ENCODE results near the gene SNX3. TPM values are rescaled to one million over a fixed set of nuclear protein-coding genes. Genes with fewer than 3 reads are reported as not detected.

The SNX3 gene
- total RNA-seq, 1 experiment from 2014 or later = 80.7 TPM

- H3T11ph ChIP-seq (ENCODE audit: low read length) = no peak overlapping the region
- H3K18ac ChIP-seq (ENCODE audit: insufficient read length, low read depth, low read length) = no peak overlapping the region
- H4K8ac ChIP-seq (replicated peaks; ENCODE audit: insufficient read length, low read depth, low read length) = no peak overlapping the region
- peaks cover 12% of the 10 kb centered on the region for H3K23me2 ChIP-seq (ENCODE audit: insufficient read length, low read depth, low read length, poor library complexity, severe bottlenecking)
- no peak overlapping the region for H3K14ac ChIP-seq (ENCODE audit: insufficient read depth, low read length)
- Mint-ChIP-seq H3K27me3 (ENCODE audit: low read depth) (peaks cover 100% of the 10 kb centered on the region), H3K27ac (no peak overlapping the region), H3K4me1 (peaks cover 37 to 63% of the 10 kb centered on the region in 2 experiments), H3K4me3 (peak overlapping the region in 1 of 2 experiments; percentile 65; a peak in 3 of 5 replicates), H3K36me3 (ENCODE audit: insufficient read depth in 1 of 3, low read depth in 3 of 3) (no peaks in the 10 kb centered on the region), H3K9me3 (peaks cover 2 to 20% of the 10 kb centered on the region in 2 experiments; a peak in 2 of 5 replicates)
- H3K4me1 ChIP-seq (ENCODE audit: insufficient read depth, low read length) = no peaks in the 10 kb centered on the region
- no peak overlapping the region for H2BK15ac ChIP-seq (ENCODE audit: low read depth, low read length)
- no peak overlapping the region for H2BK12ac ChIP-seq (ENCODE audit: insufficient read length, low read depth, low read length)
- no peak overlapping the region for H2AK5ac ChIP-seq (ENCODE audit: insufficient read length, low read length)
- H3K56ac ChIP-seq (ENCODE audit: insufficient read length, low read depth, low read length) = no peak overlapping the region
- no peak overlapping the region for H3K9ac ChIP-seq (ENCODE audit: extremely low read depth, insufficient read length, low read length)
- TF ChIP-seq, protein P1, sequence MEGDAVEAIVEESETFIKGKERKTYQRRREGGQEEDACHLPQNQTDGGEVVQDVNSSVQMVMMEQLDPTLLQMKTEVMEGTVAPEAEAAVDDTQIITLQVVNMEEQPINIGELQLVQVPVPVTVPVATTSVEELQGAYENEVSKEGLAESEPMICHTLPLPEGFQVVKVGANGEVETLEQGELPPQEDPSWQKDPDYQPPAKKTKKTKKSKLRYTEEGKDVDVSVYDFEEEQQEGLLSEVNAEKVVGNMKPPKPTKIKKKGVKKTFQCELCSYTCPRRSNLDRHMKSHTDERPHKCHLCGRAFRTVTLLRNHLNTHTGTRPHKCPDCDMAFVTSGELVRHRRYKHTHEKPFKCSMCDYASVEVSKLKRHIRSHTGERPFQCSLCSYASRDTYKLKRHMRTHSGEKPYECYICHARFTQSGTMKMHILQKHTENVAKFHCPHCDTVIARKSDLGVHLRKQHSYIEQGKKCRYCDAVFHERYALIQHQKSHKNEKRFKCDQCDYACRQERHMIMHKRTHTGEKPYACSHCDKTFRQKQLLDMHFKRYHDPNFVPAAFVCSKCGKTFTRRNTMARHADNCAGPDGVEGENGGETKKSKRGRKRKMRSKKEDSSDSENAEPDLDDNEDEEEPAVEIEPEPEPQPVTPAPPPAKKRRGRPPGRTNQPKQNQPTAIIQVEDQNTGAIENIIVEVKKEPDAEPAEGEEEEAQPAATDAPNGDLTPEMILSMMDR (conservative IDR thresholded peaks at IDR 0.05) = no peak
- no peak overlapping the region for H2BK120ac ChIP-seq (ENCODE audit: low read depth, low read length, poor library complexity, severe bottlenecking)
- WGBS (ENCODE audit: extremely low coverage, insufficient read length, low lambda C conversion rate) = no CpG with 5 or more reads among the region's 21 CpGs
- peak overlapping the region; percentile 41 for H3K4me2 ChIP-seq (ENCODE audit: insufficient read depth, insufficient read length, low read length)
- no peak overlapping the region for H2AFZ ChIP-seq (ENCODE audit: low read length)
- H4K20me1 ChIP-seq (ENCODE audit: control insufficient read depth, insufficient read depth, insufficient read length) = no peaks in the 10 kb centered on the region
- no peaks in the 10 kb centered on the region for H3K79me1 ChIP-seq (ENCODE audit: insufficient read depth, low read depth, low read length, poor library complexity, severe bottlenecking)
- no peak overlapping the region for H2BK5ac ChIP-seq (ENCODE audit: insufficient read length, low read length)
- no peak overlapping the region for H4K91ac ChIP-seq (ENCODE audit: insufficient read length, low read depth, low read length)
- no peak overlapping the region for H2BK20ac ChIP-seq (ENCODE audit: low read depth, low read length, poor library complexity, severe bottlenecking)
- peak; percentile 34 for DNase-seq
- no peaks in the 10 kb centered on the region for H3K79me2 ChIP-seq (ENCODE audit: insufficient read depth, low read length)
- H3K27me3 ChIP-seq (ENCODE audit: insufficient read depth, low read length) = peaks cover 96% of the 10 kb centered on the region
- no peak overlapping the region for H3K27ac ChIP-seq (ENCODE audit: insufficient read length, low read depth, low read length)
- no peaks in the 10 kb centered on the region for H3K9me3 ChIP-seq (ENCODE audit: control insufficient read depth, low read depth, low read length)
- H3K23ac ChIP-seq (ENCODE audit: insufficient read length, low read depth, low read length) = no peak overlapping the region
- no peak overlapping the region for H3K4ac ChIP-seq (ENCODE audit: low read depth, low read length)
- H4K5ac ChIP-seq (ENCODE audit: insufficient read length, low read depth, low read length) = no peak overlapping the region
Observed at GRCh38 chr6:108171291-108171917, 89.4 kb downstream of the SNX3 start.

Measured in H9 (cell line).